Measurements from ENCODE around the gene RPS6KA3.

The RPS6KA3 gene

DNA sequence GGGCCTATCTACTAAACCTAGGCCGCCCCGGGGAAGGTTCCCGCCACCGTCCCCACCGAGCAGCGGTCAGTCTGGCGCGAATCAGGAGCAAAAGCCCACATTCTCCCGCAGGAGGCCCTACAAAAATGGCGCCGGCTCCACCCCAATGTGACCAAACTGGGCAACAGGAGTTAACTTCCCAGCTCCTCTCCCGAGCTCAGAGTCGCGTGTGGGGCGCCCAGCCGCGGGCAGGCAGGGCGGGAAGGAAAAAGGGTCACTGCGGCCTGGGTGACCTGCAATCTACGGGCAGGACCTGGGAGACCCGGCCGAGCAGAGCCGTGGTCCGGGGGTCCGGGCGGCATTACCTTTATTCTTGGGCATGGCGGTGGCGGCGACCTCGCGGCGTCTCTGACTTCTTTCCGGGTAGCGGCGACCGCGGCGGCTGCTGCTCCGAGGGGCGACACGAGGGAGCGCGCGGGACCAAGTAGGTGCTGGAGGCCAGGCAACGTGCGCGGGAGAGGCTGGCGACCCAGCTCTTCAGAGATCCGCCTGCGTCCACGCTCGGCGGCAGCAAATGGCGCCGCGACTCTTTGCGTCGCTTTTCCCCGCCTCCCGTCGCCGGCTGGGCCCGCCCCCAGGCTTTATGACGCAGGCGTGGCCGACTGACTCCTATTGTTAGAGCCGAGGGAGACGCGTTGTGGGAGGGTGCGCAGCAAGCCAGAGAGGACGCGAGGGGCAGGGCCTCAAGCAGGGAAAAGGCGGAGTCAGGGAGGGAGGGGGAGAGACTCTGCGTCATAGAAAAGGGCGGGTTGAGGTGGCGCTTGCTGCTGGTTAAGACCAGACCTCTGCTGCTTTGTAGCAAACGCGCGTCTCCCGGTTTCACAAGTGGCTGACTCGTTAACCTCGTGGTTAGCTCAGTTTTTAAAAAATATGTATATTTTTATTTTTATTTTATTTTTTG lies 125.2 kb downstream of the RPS6KA3 start, which contains the start of gene EIF1AX:
EIF1AX (minus strand) TSS at position 558 of the 940 bp plus-strand sequence; CDS start at position 360, 198 bp downstream.
- TF ChIP-seq CEBPB (IDR thresholded peaks at IDR 0.05), result no peak
- peak; percentile 73 for TF ChIP-seq YY1 (IDR thresholded peaks at IDR 0.05; ENCODE audit: low read depth)
- TF ChIP-seq, protein P1, sequence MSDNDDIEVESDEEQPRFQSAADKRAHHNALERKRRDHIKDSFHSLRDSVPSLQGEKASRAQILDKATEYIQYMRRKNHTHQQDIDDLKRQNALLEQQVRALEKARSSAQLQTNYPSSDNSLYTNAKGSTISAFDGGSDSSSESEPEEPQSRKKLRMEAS (IDR thresholded peaks at IDR 0.05), result peak; percentile 38; the same call in 1 of the 2 replicates
- peak; percentile 69 for TF ChIP-seq TAF1 (IDR thresholded peaks at IDR 0.05; ENCODE audit: low read depth)

DNA sequence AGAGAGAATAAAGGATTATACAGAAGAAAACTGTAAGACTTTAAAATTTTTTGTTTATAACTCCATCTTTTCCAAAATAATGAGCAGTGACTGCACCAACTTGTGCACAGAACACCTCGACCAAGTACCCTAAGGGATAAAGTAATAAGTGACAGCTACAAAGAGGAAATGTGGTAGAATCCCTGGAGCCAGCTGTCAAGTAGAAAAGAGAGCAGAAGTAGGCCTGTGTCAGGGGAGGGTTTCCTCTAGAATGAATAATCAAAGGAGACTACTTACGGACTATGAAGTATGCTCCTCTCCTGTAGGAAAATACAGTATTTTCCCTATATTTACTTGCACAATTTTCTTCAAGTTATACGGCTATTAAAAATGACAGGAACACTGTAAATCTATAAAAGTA lies 126.3 kb downstream of the RPS6KA3 start:
- TF ChIP-seq CREB1 (IDR thresholded peaks at IDR 0.05; ENCODE audit: low read depth) (no peak), EGR1 (IDR thresholded peaks at IDR 0.05) (no peak), CEBPB (IDR thresholded peaks at IDR 0.05) (no peak), EP300 (IDR thresholded peaks at IDR 0.05; ENCODE audit: borderline replicate concordance) (no peak), TAF1 (IDR thresholded peaks at IDR 0.05; ENCODE audit: low read depth) (no peak), RAD21 (IDR thresholded peaks at IDR 0.05; ENCODE audit: low read depth) (no peak), FOXM1 (IDR thresholded peaks at IDR 0.05; ENCODE audit: borderline replicate concordance, low read depth) (no peak), YY1 (IDR thresholded peaks at IDR 0.05; ENCODE audit: low read depth) (no peak), TEAD4 (IDR thresholded peaks at IDR 0.05) (no peak), NFIC (IDR thresholded peaks at IDR 0.05) (no peak), ZBTB7A (IDR thresholded peaks at IDR 0.05; ENCODE audit: low read depth) (no peak), TCF12 (IDR thresholded peaks at IDR 0.05; ENCODE audit: low read depth) (no peak)
- TF ChIP-seq, protein P2, sequence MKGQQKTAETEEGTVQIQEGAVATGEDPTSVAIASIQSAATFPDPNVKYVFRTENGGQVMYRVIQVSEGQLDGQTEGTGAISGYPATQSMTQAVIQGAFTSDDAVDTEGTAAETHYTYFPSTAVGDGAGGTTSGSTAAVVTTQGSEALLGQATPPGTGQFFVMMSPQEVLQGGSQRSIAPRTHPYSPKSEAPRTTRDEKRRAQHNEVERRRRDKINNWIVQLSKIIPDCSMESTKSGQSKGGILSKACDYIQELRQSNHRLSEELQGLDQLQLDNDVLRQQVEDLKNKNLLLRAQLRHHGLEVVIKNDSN (IDR thresholded peaks at IDR 0.05), result no peak
- TF ChIP-seq, protein P1 (IDR thresholded peaks at IDR 0.05), result no peak
- TF ChIP-seq, protein P3, sequence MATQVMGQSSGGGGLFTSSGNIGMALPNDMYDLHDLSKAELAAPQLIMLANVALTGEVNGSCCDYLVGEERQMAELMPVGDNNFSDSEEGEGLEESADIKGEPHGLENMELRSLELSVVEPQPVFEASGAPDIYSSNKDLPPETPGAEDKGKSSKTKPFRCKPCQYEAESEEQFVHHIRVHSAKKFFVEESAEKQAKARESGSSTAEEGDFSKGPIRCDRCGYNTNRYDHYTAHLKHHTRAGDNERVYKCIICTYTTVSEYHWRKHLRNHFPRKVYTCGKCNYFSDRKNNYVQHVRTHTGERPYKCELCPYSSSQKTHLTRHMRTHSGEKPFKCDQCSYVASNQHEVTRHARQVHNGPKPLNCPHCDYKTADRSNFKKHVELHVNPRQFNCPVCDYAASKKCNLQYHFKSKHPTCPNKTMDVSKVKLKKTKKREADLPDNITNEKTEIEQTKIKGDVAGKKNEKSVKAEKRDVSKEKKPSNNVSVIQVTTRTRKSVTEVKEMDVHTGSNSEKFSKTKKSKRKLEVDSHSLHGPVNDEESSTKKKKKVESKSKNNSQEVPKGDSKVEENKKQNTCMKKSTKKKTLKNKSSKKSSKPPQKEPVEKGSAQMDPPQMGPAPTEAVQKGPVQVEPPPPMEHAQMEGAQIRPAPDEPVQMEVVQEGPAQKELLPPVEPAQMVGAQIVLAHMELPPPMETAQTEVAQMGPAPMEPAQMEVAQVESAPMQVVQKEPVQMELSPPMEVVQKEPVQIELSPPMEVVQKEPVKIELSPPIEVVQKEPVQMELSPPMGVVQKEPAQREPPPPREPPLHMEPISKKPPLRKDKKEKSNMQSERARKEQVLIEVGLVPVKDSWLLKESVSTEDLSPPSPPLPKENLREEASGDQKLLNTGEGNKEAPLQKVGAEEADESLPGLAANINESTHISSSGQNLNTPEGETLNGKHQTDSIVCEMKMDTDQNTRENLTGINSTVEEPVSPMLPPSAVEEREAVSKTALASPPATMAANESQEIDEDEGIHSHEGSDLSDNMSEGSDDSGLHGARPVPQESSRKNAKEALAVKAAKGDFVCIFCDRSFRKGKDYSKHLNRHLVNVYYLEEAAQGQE (IDR thresholded peaks at IDR 0.05; ENCODE audit: low read depth), result no peak

DNA sequence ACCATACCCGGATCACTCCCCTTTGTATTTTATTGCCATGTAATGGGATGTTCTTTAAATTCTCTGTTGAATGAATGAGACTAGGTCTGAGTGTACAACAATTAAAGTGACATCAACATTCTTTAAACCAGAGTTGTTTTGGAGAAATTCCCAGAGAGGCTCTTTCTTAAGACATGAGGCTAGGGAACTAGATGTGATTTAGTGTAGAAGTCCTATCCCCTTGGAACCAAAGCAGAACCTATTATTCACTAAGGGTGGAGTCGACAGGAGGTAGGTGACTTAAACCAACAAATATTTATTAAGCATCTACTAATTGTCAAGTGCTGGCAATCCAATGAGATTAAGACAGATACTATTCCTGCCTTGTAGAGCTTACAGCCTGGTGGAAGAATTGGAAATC lies 126.7 kb downstream of the RPS6KA3 start:
- TF ChIP-seq RAD21 (IDR thresholded peaks at IDR 0.05; ENCODE audit: low read depth), result no peak
- no peak for TF ChIP-seq CEBPB (IDR thresholded peaks at IDR 0.05)

DNA sequence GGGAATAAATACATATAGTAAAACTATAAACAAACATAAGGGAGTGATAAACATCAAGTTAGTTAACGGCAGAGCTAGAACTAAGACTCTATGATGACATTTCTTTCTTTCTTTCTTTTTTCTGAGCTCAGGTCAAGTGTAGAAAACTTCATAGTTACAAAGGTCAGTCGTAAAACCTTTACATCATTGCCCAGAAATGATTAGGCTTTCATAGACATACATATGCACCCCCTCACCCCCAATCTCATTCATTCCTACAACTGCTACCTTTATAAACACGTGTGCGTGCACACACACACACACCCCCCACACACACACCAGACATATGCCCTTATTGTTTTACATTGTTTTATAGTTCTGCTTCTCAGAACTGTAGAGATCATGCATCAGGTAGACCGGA lies 130.8 kb downstream of the RPS6KA3 start:
- TF ChIP-seq, protein P2 (IDR thresholded peaks at IDR 0.05), result no peak
- TF ChIP-seq YY1 (IDR thresholded peaks at IDR 0.05; ENCODE audit: low read depth), result no peak
- no peak for TF ChIP-seq TCF12 (IDR thresholded peaks at IDR 0.05; ENCODE audit: low read depth)
- TF ChIP-seq, protein P3 (IDR thresholded peaks at IDR 0.05; ENCODE audit: low read depth), result no peak

DNA sequence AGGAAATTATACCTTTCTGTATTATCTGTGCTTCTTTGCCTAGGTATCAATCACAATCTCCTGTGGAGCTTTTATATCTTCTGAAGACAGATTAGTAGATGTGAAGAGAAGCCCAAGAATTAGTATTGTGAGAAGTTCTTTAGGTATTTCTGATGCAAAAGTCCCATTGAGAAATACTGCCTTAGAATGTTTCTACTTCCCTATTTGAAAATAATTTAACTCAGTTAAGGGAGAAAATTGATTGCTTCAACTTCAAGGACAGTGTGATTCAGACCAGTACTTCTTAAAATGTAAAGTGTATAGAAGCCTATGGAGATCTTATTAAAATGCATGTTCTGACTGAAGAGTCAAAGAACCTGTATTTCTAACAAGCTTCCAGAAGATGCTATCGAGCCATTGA lies 134.0 kb downstream of the RPS6KA3 start:
- TF ChIP-seq YY1 (IDR thresholded peaks at IDR 0.05; ENCODE audit: low read depth), result no peak
- TF ChIP-seq EGR1 (IDR thresholded peaks at IDR 0.05), result no peak
- no peak for TF ChIP-seq EP300 (IDR thresholded peaks at IDR 0.05; ENCODE audit: borderline replicate concordance)
- TF ChIP-seq NFIC (IDR thresholded peaks at IDR 0.05), result no peak
- no peak for TF ChIP-seq CEBPB (IDR thresholded peaks at IDR 0.05)
- TF ChIP-seq, protein P1 (IDR thresholded peaks at IDR 0.05), result no peak
- TF ChIP-seq TAF1 (IDR thresholded peaks at IDR 0.05; ENCODE audit: low read depth), result no peak
- no peak for TF ChIP-seq CREB1 (IDR thresholded peaks at IDR 0.05; ENCODE audit: low read depth)
- TF ChIP-seq TCF12 (IDR thresholded peaks at IDR 0.05; ENCODE audit: low read depth), result no peak
- TF ChIP-seq, protein P2 (IDR thresholded peaks at IDR 0.05), result no peak
- no peak for TF ChIP-seq ZBTB7A (IDR thresholded peaks at IDR 0.05; ENCODE audit: low read depth)
- TF ChIP-seq, protein P3 (IDR thresholded peaks at IDR 0.05; ENCODE audit: low read depth), result no peak
- no peak for TF ChIP-seq RAD21 (IDR thresholded peaks at IDR 0.05; ENCODE audit: low read depth)
- no peak for TF ChIP-seq TEAD4 (IDR thresholded peaks at IDR 0.05)
- no peak for TF ChIP-seq FOXM1 (IDR thresholded peaks at IDR 0.05; ENCODE audit: borderline replicate concordance, low read depth)
